Activated naive CD4-positive, alpha-beta T cell treated with anti-CD3 and anti-CD28 coated beads, Interleukin-2, amount 10 ng/mL, durations not matched to agents 5 hours and 36 hours (primary cell): ENCODE measurements around the gene SPRING1. TPM values are rescaled to one million over a fixed set of nuclear protein-coding genes. Genes with fewer than 3 reads are reported as not detected.

Experiments
- total RNA-seq, 2 experiments: library from RNA; stranded (reverse); gene quantifications; one replicate each; pipeline ENCODE4 v1.2.3, GENCODE V29; 2021

Gene SPRING1, protein sequence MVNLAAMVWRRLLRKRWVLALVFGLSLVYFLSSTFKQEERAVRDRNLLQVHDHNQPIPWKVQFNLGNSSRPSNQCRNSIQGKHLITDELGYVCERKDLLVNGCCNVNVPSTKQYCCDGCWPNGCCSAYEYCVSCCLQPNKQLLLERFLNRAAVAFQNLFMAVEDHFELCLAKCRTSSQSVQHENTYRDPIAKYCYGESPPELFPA
- 10 to 100 TPM; 29.6 to 32.6 TPM for total RNA-seq

DNA sequence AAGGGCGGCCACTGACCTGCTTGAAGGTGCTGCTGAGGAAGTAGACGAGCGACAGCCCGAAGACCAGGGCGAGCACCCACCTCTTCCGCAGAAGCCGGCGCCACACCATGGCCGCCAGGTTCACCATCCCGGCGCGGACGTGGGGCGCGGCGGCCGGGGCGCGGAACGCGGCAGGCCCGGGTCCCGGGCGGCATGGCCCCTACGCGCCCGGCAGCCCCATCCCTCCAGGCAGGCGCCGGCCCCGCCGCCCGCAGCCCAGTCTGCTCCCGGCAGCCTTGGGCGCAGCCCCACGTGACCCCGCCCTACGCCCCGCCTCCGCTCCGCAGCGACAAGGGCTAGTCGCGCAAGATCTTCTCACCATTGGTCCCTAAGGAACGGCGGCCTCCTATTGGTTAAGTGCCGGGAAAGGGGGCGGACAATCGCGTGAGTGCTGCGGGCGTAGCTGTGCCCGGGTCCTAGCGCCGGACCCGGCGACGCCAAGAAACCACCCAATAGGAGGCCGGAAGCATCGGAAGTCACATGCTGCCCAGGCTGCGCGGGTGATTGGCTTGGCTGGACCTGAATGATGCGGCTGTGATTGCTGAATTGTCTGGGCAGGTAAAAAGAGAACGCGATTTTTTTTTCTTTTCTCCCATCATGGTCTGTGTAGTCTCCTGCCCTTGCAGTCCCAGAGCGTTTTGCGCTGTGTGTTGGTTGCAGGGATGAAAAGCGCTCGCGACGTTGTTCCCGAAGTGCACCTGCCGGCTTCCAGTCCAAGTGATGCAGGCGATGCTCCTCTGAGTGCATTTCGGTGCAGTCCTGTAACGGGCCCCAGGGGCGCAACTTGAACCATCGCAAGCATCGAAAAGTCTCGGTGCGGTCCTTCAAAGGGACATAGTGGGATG lies at the start of gene SPRING1, which contains the start of gene RNFT2:
TSS of gene SPRING1 (minus strand) at position 296 of the 884 bp plus-strand sequence. CDS start at position 127, 169 bp downstream.
TSS of gene RNFT2 (plus strand) at position 542 of the 884 bp plus-strand sequence. CDS start 2,183 bp downstream, outside the sequence.

Other genes starting within 250 kb of the SPRING1 start
- 1 to 10 TPM; 2.1 to 2.8 TPM for gene MAP1LC3B2, start 178.7 kb downstream of the SPRING1 start, total RNA-seq
- 10 to 100 TPM; 11.2 to 12.9 TPM for gene RNFT2, start 246 bp upstream of the SPRING1 start, total RNA-seq
- gene HRK, start 143.4 kb upstream of the SPRING1 start, total RNA-seq = not detected
- gene FBXW8, start 172.9 kb upstream of the SPRING1 start, total RNA-seq = 10 to 100 TPM; 14.6 to 15.1 TPM